ENCODE results near the gene RNF220. TPM values are rescaled to one million over a fixed set of nuclear protein-coding genes. Genes with fewer than 3 reads are reported as not detected.
A peak's percentile ranks its signal among the peaks of the same experiment; 100 is the strongest.

The RNF220 gene
- total RNA-seq, 1 donor from 2014 or later = 47.1 TPM

GRCh38 chr1:44433209-44433608, 28.2 kb downstream of the RNF220 start:
- Mint-ChIP-seq H3K9me3 (ENCODE audit: unreplicated experiment) (peaks cover 4% of the 10 kb centered on the region), H3K4me1 (ENCODE audit: low read depth, unreplicated experiment) (peaks cover 3% of the 10 kb centered on the region), H3K27ac (ENCODE audit: unreplicated experiment) (no peak overlapping the region), H3K4me3 (ENCODE audit: unreplicated experiment) (no peak overlapping the region), H3K27me3 (ENCODE audit: low read depth, unreplicated experiment) (peaks cover 4% of the 10 kb centered on the region), H3K36me3 (ENCODE audit: low read depth, unreplicated experiment) (peaks cover 4% of the 10 kb centered on the region)
- H3K27ac ChIP-seq (ENCODE audit: low read depth, low read length) = no peak overlapping the region
- no peaks in the 10 kb centered on the region for H3K36me3 ChIP-seq (ENCODE audit: insufficient read depth, low read length)
- DNase-seq (ENCODE audit: low read depth) (no peak), FAIRE-seq (no peak)
- H3K9me3 ChIP-seq (ENCODE audit: insufficient read depth, low read depth, low read length) = no peaks in the 10 kb centered on the region
- no peak overlapping the region for H3K4me2 ChIP-seq (ENCODE audit: low read length)
- no peaks in the 10 kb centered on the region for H3K4me1 ChIP-seq (ENCODE audit: insufficient read depth, low read length)
- no peak overlapping the region for H3K4me3 ChIP-seq (ENCODE audit: insufficient read depth, low read depth, low read length)
- no peak for TF ChIP-seq EZH2 (IDR thresholded peaks at IDR 0.05; ENCODE audit: insufficient read depth, low read length)
- TF ChIP-seq, protein P1, sequence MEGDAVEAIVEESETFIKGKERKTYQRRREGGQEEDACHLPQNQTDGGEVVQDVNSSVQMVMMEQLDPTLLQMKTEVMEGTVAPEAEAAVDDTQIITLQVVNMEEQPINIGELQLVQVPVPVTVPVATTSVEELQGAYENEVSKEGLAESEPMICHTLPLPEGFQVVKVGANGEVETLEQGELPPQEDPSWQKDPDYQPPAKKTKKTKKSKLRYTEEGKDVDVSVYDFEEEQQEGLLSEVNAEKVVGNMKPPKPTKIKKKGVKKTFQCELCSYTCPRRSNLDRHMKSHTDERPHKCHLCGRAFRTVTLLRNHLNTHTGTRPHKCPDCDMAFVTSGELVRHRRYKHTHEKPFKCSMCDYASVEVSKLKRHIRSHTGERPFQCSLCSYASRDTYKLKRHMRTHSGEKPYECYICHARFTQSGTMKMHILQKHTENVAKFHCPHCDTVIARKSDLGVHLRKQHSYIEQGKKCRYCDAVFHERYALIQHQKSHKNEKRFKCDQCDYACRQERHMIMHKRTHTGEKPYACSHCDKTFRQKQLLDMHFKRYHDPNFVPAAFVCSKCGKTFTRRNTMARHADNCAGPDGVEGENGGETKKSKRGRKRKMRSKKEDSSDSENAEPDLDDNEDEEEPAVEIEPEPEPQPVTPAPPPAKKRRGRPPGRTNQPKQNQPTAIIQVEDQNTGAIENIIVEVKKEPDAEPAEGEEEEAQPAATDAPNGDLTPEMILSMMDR (IDR thresholded peaks at IDR 0.05; ENCODE audit: insufficient read depth, low read depth, low read length) = no peak
- H3K79me2 ChIP-seq (ENCODE audit: insufficient read depth, low read length) = no peaks in the 10 kb centered on the region
- peaks cover 15% of the 10 kb centered on the region for H3K27me3 ChIP-seq (ENCODE audit: insufficient read depth, low read length)
- H2AFZ ChIP-seq (ENCODE audit: low read depth, low read length) = no peak overlapping the region
- no peak overlapping the region for H3K9ac ChIP-seq (ENCODE audit: low read length)
- H4K20me1 ChIP-seq (ENCODE audit: insufficient read depth, low read length) = no peaks in the 10 kb centered on the region

DNA sequence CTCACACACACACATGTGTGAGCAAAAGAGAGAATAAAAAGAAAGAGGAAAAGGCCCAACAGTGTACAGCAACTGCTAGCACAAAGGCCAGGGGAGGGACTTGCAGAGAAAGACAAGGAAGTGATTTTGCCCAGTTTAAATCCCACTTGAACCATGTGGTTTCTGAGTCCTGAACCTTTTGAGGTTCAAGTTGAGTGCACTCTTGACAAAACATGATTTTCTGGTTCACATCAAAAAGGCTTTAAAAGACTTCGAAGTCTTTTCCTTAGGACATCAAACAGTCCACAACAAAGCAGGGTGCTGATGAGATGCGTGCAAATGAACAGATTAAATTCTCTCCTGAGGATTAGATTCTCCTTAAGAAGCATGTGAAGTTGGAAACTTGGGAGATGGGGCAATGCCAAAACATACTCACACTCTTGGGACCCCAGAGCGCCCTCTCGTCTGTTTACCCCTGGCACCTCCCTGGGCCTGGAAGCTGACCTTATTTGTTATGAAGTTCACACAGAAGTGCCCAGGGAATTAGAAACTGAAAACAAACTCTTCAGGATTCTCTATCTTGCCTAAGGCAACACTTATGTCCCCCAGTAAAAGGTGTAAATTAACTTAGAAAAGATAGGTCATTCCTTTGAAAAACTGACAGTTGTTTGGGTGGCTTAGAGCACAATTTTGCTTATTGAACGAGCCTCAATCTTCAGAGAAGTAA, 31.5 kb downstream of the RNF220 start:
- Mint-ChIP-seq H3K27me3 (ENCODE audit: low read depth, unreplicated experiment) (no peaks in the 10 kb centered on the region), H3K4me1 (ENCODE audit: low read depth, unreplicated experiment) (peaks cover 2% of the 10 kb centered on the region), H3K36me3 (ENCODE audit: low read depth, unreplicated experiment) (peaks cover 4% of the 10 kb centered on the region), H3K9me3 (ENCODE audit: unreplicated experiment) (peaks cover 4% of the 10 kb centered on the region), H3K27ac (ENCODE audit: unreplicated experiment) (no peak overlapping the region), H3K4me3 (ENCODE audit: unreplicated experiment) (no peak overlapping the region)
- Histone ChIP-seq H3K27me3 (ENCODE audit: insufficient read depth, low read length) (peaks cover 8% of the 10 kb centered on the region), H3K79me2 (ENCODE audit: insufficient read depth, low read length) (no peaks in the 10 kb centered on the region), H3K36me3 (ENCODE audit: insufficient read depth, low read length) (no peaks in the 10 kb centered on the region), H3K4me1 (ENCODE audit: insufficient read depth, low read length) (no peaks in the 10 kb centered on the region), H3K9me3 (ENCODE audit: insufficient read depth, low read depth, low read length) (no peaks in the 10 kb centered on the region), H4K20me1 (ENCODE audit: insufficient read depth, low read length) (no peaks in the 10 kb centered on the region), H2AFZ (ENCODE audit: low read depth, low read length) (peak overlapping the region; percentile 45), H3K4me2 (ENCODE audit: low read length) (no peak overlapping the region), H3K4me3 (ENCODE audit: insufficient read depth, low read depth, low read length) (no peak overlapping the region), H3K9ac (ENCODE audit: low read length) (no peak overlapping the region), H3K27ac (ENCODE audit: low read depth, low read length) (no peak overlapping the region)
- FAIRE-seq = no peak
- DNase-seq (ENCODE audit: low read depth) = no peak
- TF ChIP-seq, protein P1 (IDR thresholded peaks at IDR 0.05; ENCODE audit: insufficient read depth, low read depth, low read length) = no peak
- TF ChIP-seq EZH2 (IDR thresholded peaks at IDR 0.05; ENCODE audit: insufficient read depth, low read length) = no peak

GRCh38 chr1:44437107-44437716, 32.2 kb downstream of the RNF220 start:
- Histone ChIP-seq H3K27me3 (ENCODE audit: insufficient read depth, low read length) (peaks cover 10% of the 10 kb centered on the region), H3K36me3 (ENCODE audit: insufficient read depth, low read length) (no peaks in the 10 kb centered on the region), H3K9me3 (ENCODE audit: insufficient read depth, low read depth, low read length) (no peaks in the 10 kb centered on the region), H3K4me2 (ENCODE audit: low read length) (no peak overlapping the region), H4K20me1 (ENCODE audit: insufficient read depth, low read length) (no peaks in the 10 kb centered on the region), H3K79me2 (ENCODE audit: insufficient read depth, low read length) (no peaks in the 10 kb centered on the region), H3K4me3 (ENCODE audit: insufficient read depth, low read depth, low read length) (no peak overlapping the region), H3K9ac (ENCODE audit: low read length) (no peak overlapping the region), H3K4me1 (ENCODE audit: insufficient read depth, low read length) (no peaks in the 10 kb centered on the region), H3K27ac (ENCODE audit: low read depth, low read length) (no peak overlapping the region), H2AFZ (ENCODE audit: low read depth, low read length) (peak overlapping the region; percentile 21)
- FAIRE-seq = no peak
- H3K27me3 Mint-ChIP-seq (ENCODE audit: low read depth, unreplicated experiment) = no peaks in the 10 kb centered on the region
- H3K9me3 Mint-ChIP-seq (ENCODE audit: unreplicated experiment) = peaks cover 4% of the 10 kb centered on the region
- TF ChIP-seq, protein P1 (IDR thresholded peaks at IDR 0.05; ENCODE audit: insufficient read depth, low read depth, low read length) = no peak
- no peak for TF ChIP-seq EZH2 (IDR thresholded peaks at IDR 0.05; ENCODE audit: insufficient read depth, low read length)
- no peak overlapping the region for H3K27ac Mint-ChIP-seq (ENCODE audit: unreplicated experiment)
- no peak overlapping the region for H3K4me3 Mint-ChIP-seq (ENCODE audit: unreplicated experiment)
- no peaks in the 10 kb centered on the region for H3K4me1 Mint-ChIP-seq (ENCODE audit: low read depth, unreplicated experiment)
- no peak for DNase-seq (ENCODE audit: low read depth)
- peaks cover 7% of the 10 kb centered on the region for H3K36me3 Mint-ChIP-seq (ENCODE audit: low read depth, unreplicated experiment)

Measured in astrocyte (in vitro differentiated cells and primary cell).